Lower lobe of right lung (tissue), 2 donors: ENCODE measurements around the gene NOD2. TPM values are rescaled to one million over a fixed set of nuclear protein-coding genes. Genes with fewer than 3 reads are reported as not detected.

Source experiments
- ATAC-seq, 2 donors: fragments of 200-7000 bp; cut with Tn5 transposase; one replicate each; pipeline ENCODE4 v1.9.1; 2020 to 2022; ENCODE audit warnings: mild to moderate bottlenecking in 2 of 2, moderate library complexity in 2 of 2
- DNase-seq: peaks from one replicate; pipeline ENCODE4 v3.0.0-alpha.2; 2020
- H3K27ac ChIP-seq: fragments of 200-600 bp; one replicate; pipeline ENCODE4 v1.8.0; 2022
- H3K27me3 ChIP-seq: fragments of 200-600 bp; one replicate; pipeline ENCODE4 v1.8.0; 2022; ENCODE audit warnings: low read depth
- H3K36me3 ChIP-seq: fragments of 200-600 bp; one replicate; pipeline ENCODE4 v1.8.0; 2022; ENCODE audit warnings: mild to moderate bottlenecking
- H3K4me1 ChIP-seq: fragments of 200-600 bp; one replicate; pipeline ENCODE4 v1.8.0; 2022
- H3K4me3 ChIP-seq: fragments of 200-600 bp; one replicate; pipeline ENCODE4 v1.8.0; 2022; ENCODE audit warnings: mild to moderate bottlenecking
- H3K9me3 ChIP-seq: fragments of 200-600 bp; one replicate; pipeline ENCODE4 v1.8.0; 2022
- intact Hi-C: fragments of 100-400 bp; cut with DNase I; formaldehyde crosslinking; loops from one replicate; pipeline ENCODE4 v1.11.0; 2022
- microRNA-seq: library from miRNA; unstranded; fragments of <30 nt; microRNA quantifications from one replicate; pipeline ENCODE4 v1.2.0, GENCODE V29; 2020; ENCODE audit warnings: borderline number of aligned reads
- total RNA-seq: library from RNA; stranded (reverse); fragmentation: NEBNext Ultra II Directional; extraction: Animal tissue kit (Norgen Biotek cat#: 25700); gene quantifications from one replicate; pipeline ENCODE4 v1.2.1, GENCODE V29; 2021
- TF ChIP-seq, protein P1 (sequence below): fragments of 200-600 bp; IDR thresholded peaks from one replicate; pipeline ENCODE4 v1.8.0; 2022; ENCODE audit warnings: antibody characterized with exemption, mild to moderate bottlenecking
- donor health status: DM: no; HTN: yes; CAD: no; lungs with severe emphysema.

Gene NOD2
- total RNA-seq, 1 donor from 2014 or later: 13.2 TPM

DNA sequence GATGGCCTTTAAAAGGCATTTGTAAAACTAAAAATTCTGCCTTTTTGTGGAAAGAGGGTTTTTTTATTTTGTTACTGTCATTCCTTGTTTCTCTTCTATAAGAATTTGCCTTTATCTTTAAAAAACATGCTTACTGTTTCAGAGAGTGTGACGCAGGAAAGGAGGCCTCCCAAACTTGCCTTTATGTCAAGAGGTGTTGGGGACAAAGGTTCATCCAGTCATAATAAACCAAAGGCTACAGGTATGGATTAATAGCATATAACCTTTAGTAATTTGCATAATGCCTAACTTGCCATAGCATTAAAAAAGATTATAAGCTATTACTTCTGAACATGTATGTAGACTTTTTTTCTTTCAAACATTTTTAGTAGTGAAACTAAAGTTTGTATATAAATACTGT is 82.6 kb downstream of the NOD2 start:
- TF ChIP-seq, protein P1, sequence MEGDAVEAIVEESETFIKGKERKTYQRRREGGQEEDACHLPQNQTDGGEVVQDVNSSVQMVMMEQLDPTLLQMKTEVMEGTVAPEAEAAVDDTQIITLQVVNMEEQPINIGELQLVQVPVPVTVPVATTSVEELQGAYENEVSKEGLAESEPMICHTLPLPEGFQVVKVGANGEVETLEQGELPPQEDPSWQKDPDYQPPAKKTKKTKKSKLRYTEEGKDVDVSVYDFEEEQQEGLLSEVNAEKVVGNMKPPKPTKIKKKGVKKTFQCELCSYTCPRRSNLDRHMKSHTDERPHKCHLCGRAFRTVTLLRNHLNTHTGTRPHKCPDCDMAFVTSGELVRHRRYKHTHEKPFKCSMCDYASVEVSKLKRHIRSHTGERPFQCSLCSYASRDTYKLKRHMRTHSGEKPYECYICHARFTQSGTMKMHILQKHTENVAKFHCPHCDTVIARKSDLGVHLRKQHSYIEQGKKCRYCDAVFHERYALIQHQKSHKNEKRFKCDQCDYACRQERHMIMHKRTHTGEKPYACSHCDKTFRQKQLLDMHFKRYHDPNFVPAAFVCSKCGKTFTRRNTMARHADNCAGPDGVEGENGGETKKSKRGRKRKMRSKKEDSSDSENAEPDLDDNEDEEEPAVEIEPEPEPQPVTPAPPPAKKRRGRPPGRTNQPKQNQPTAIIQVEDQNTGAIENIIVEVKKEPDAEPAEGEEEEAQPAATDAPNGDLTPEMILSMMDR: no peak
- Histone ChIP-seq H3K4me1 (no peaks in the 10 kb centered on the region), H3K4me3 (no peak overlapping the region), H3K27ac (no peak overlapping the region), H3K27me3 (no peaks in the 10 kb centered on the region), H3K36me3 (peaks cover 52% of the 10 kb centered on the region), H3K9me3 (no peaks in the 10 kb centered on the region)
- intact Hi-C loops: no loop called here
- no peak for DNase-seq
- no peak for ATAC-seq

DNA sequence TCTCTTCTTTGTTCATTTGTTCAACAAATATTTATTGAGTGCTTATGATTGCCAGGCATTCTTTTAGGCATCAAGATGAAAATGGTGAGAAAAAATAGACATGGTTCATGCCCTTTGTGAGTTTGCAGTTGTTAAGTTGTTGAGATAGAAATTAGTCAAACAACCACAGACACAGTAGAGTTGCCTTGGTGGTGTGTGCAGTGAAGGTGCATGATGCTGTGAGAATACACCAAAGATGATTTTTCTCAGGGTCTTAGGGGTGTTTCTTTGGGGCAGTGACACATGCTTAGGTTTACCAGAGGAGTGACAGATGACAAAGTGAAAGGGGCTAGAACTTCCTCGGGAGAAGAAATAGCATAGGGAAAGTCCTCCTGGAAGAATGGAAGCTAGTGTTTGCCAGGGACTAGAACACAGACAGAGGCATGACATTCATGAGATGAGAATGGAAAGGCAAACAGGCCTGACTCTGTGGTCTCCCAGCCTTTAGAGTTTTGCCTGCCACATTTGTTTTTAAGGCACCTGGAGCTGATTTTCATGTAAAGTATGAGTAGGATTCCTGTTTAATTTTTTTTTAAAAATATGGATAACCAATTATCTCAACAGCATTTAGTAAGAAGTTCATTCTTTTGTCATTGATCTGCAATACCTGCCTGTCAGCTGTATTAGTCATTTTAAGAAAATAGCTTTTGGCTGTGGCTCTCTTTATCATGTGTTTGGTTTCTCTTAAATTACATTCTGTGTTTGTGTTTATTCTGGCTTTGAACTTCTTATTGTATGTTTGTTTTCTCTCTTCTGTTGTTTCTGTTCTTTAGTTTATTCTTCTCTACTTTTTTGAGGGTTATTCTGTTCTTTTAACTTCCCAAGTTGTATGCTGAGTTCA is 85.1 kb downstream of the NOD2 start:
- H3K4me1 ChIP-seq: no peaks in the 10 kb centered on the region
- no peak overlapping the region for H3K4me3 ChIP-seq
- DNase-seq: no peak
- peaks cover 76% of the 10 kb centered on the region for H3K36me3 ChIP-seq
- TF ChIP-seq, protein P1: no peak
- intact Hi-C loops: no loop called here
- H3K27ac ChIP-seq: no peak overlapping the region
- H3K27me3 ChIP-seq: no peaks in the 10 kb centered on the region
- no peaks in the 10 kb centered on the region for H3K9me3 ChIP-seq
- no peak for ATAC-seq

DNA sequence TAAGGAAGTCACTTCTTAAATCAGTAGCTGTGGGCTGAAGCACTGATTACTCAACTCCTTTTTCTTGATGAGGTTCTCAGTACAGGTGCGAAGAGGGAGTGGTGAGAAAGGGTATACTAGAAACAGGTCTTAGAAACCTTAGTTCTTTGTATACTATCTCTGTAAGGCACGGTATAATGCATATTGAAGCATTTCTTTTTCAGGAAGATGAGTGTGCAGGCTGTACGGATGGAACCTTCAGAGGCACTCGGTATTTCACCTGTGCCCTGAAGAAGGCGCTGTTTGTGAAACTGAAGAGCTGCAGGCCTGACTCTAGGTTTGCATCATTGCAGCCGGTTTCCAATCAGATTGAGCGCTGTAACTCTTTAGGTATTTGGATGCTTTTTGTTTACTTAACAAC is 87.6 kb downstream of the NOD2 start:
- intact Hi-C loops: no loop called here
- peaks cover 95% of the 10 kb centered on the region for H3K36me3 ChIP-seq
- ATAC-seq: no peak

DNA sequence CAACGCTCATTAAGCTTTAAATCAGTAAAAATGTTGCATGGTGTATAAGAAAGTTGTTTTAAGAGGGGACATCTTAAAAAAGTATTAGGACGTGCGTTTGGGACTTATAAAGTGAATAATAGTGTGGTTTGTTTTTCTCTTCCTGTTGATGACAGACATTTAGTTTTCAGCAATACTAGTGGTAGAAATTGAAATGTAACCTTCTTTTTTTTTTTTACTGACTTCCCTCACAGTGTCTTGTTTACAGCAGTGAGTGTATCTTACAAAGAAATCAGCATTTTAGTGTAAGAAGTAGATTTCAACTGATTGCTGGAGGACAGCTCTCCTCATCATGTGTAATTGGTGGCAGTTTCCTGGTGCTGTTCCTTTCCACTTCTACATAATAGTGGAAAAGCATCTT is 88.1 kb downstream of the NOD2 start:
- peaks cover 98% of the 10 kb centered on the region for H3K36me3 ChIP-seq
- H3K27ac ChIP-seq: no peak overlapping the region
- DNase-seq: no peak
- H3K4me3 ChIP-seq: no peak overlapping the region
- TF ChIP-seq, protein P1: no peak
- no peak for ATAC-seq
- intact Hi-C loops: no loop called here
- no peaks in the 10 kb centered on the region for H3K27me3 ChIP-seq
- H3K4me1 ChIP-seq: no peaks in the 10 kb centered on the region
- H3K9me3 ChIP-seq: no peaks in the 10 kb centered on the region

More for the DNA sequence above, 87.6 kb downstream of the NOD2 start:
- Histone ChIP-seq H3K9me3 (no peaks in the 10 kb centered on the region), H3K4me1 (no peaks in the 10 kb centered on the region), H3K27me3 (no peaks in the 10 kb centered on the region), H3K4me3 (no peak overlapping the region), H3K27ac (no peak overlapping the region)
- TF ChIP-seq, protein P1: no peak
- DNase-seq: no peak

Small RNA genes lying within 50 kb of the gene (microRNA-seq; reads per million reads assigned to microRNA genes)
- gene MIR3181: not detected

Other genes with a start within 250 kb of the NOD2 start
- 30.7 TPM for gene NKD1, start 145.2 kb upstream of the NOD2 start, total RNA-seq
- gene SNX20, start 12.3 kb upstream of the NOD2 start, total RNA-seq: 15.4 TPM
- 45.8 TPM for gene CYLD, start 48.5 kb downstream of the NOD2 start, total RNA-seq